ENCODE results near the gene SORCS2.

Gene SORCS2

GRCh38 chr4:7559741-7560395, 367.5 kb downstream of the SORCS2 start:
- TF ChIP-seq, protein P1, sequence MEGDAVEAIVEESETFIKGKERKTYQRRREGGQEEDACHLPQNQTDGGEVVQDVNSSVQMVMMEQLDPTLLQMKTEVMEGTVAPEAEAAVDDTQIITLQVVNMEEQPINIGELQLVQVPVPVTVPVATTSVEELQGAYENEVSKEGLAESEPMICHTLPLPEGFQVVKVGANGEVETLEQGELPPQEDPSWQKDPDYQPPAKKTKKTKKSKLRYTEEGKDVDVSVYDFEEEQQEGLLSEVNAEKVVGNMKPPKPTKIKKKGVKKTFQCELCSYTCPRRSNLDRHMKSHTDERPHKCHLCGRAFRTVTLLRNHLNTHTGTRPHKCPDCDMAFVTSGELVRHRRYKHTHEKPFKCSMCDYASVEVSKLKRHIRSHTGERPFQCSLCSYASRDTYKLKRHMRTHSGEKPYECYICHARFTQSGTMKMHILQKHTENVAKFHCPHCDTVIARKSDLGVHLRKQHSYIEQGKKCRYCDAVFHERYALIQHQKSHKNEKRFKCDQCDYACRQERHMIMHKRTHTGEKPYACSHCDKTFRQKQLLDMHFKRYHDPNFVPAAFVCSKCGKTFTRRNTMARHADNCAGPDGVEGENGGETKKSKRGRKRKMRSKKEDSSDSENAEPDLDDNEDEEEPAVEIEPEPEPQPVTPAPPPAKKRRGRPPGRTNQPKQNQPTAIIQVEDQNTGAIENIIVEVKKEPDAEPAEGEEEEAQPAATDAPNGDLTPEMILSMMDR (IDR thresholded peaks at IDR 0.05; ENCODE audit: low read depth, low read length): no peak
- no peak for DNase-seq (ENCODE audit: low read depth in 2 of 2)
- no peak overlapping the region for H3K4me3 ChIP-seq (replicated peaks in 1 of 2; ENCODE audit: low read depth in 2 of 2, low read length in 2 of 2)

DNA sequence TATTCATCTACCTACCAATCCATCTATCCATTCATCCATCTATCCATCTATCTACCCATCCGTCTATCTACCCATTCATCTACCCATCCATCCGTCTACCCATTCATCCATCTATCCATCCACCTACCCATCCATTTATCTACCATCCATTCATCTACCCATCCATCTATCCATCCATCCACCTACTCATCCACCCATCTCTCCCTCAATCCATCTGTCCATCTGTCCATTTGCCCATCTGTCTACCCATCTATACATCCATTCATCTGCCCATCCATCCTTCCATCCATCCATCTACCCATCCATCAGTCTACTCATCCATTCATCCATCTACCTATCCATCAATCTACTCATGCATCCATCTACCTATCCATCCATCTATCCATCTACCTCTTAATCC, 369.2 kb downstream of the SORCS2 start:
- no peak overlapping the region for H3K4me3 ChIP-seq (replicated peaks in 1 of 2; ENCODE audit: low read depth in 2 of 2, low read length in 2 of 2)
- no peak for DNase-seq (ENCODE audit: low read depth in 2 of 2)
- TF ChIP-seq, protein P1 (IDR thresholded peaks at IDR 0.05; ENCODE audit: low read depth, low read length): no peak

GRCh38 chr4:7564242-7564641, 371.9 kb downstream of the SORCS2 start:
- DNase-seq (ENCODE audit: low read depth in 2 of 2): no peak
- H3K4me3 ChIP-seq (replicated peaks in 1 of 2; ENCODE audit: low read depth in 2 of 2, low read length in 2 of 2): no peak overlapping the region
- TF ChIP-seq, protein P1 (IDR thresholded peaks at IDR 0.05; ENCODE audit: low read depth, low read length): no peak

DNA sequence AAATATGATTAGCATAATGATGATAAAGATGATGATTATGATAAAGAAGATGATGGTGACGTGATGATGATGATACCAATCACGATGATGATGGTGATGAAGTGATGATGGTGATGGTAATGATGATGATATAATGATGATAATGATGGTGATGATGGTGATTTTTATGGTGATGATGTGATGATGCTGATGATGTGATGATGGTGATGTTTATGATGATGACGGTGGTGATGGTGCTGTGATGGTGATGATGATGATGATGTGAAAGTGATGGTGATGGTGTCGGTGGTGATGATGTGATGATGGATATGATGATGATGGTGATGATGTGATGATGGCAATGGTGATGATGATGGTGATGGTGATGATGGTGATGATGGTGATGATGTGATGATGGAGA, 373.1 kb downstream of the SORCS2 start:
- DNase-seq (ENCODE audit: low read depth in 2 of 2): no peak
- TF ChIP-seq, protein P1 (IDR thresholded peaks at IDR 0.05; ENCODE audit: low read depth, low read length): no peak
- H3K4me3 ChIP-seq (replicated peaks in 1 of 2; ENCODE audit: low read depth in 2 of 2, low read length in 2 of 2): no peak overlapping the region

GRCh38 chr4:7569810-7570783, 377.8 kb downstream of the SORCS2 start:
- no peak overlapping the region for H3K4me3 ChIP-seq (replicated peaks in 1 of 2; ENCODE audit: low read depth in 2 of 2, low read length in 2 of 2)
- TF ChIP-seq, protein P1 (IDR thresholded peaks at IDR 0.05; ENCODE audit: low read depth, low read length): no peak
- no peak for DNase-seq (ENCODE audit: low read depth in 2 of 2)

- no peak for DNase-seq (ENCODE audit: low read depth in 2 of 2)
- TF ChIP-seq, protein P1 (IDR thresholded peaks at IDR 0.05; ENCODE audit: low read depth, low read length): no peak
- no peak overlapping the region for H3K4me3 ChIP-seq (replicated peaks in 1 of 2; ENCODE audit: low read depth in 2 of 2, low read length in 2 of 2)
Observed at GRCh38 chr4:7571001-7571400, 378.7 kb downstream of the SORCS2 start.
